H1 (cell line): ENCODE data around the gene SVIL. TPM values are rescaled to one million over a fixed set of nuclear protein-coding genes. Genes with fewer than 3 reads are reported as not detected.

Experiments used
- FOSL1 ChIP-seq: IDR thresholded peaks from 2 replicates; pipeline ENCODE4 v1.6.1; 2011; ENCODE audit warnings: mild to moderate bottlenecking, low read depth, low read length, moderate library complexity; ENCODE audit not compliant: insufficient read depth
- RBBP5 ChIP-seq: IDR thresholded peaks from 2 replicates; pipeline ENCODE4 v1.7.1; 2012; ENCODE audit warnings: low read depth, mild to moderate bottlenecking, inconsistent platforms, low read length, moderate library complexity, borderline replicate concordance
- SUZ12 ChIP-seq: fragments of 200-600 bp; sonication (generic); IDR thresholded peaks from 2 replicates; pipeline ENCODE4 v1.6.1; 2012; ENCODE audit warnings: mild to moderate bottlenecking, inconsistent platforms, low read length, moderate library complexity, mixed read lengths
- TBP ChIP-seq: IDR thresholded peaks from 2 replicates; pipeline ENCODE4 v1.6.1; 2011; ENCODE audit warnings: low read depth, low read length, improper control_type of control experiment
- polyA plus RNA-seq, 7 experiments: library from polyadenylated mRNA; depleted of rRNA in 3 of 7; stranded (reverse) in 5 of 7; unstranded in 2 of 7; fragments of >200 nt in 5 of 7; fragments of 200-250 nt in 2 of 7; gene quantifications; 1 replicate in 5 of 7; 2 replicates in 1 of 7; 4 replicates in 1 of 7; pipeline versions ENCODE4 v1.2.1 to v1.2.3, GENCODE V29; 2011 to 2013; ENCODE audit warnings: missing spikeins in 2 of 7, mixed read lengths in 2 of 7
- total RNA-seq: library from RNA; stranded (reverse); fragmentation: NEBNext Ultra II Directional; extraction: Animal tissue kit (Norgen Biotek cat#: 25700); gene quantifications from 2 replicates; pipeline ENCODE4 v1.2.1, GENCODE V29; 2021

The SVIL gene
- total and polyA plus RNA-seq, 2 of the 8 experiments (the other 6 are each of a cell fraction or from before 2014, with no cell fraction given): 4.7 to 15.4 TPM

DNA sequence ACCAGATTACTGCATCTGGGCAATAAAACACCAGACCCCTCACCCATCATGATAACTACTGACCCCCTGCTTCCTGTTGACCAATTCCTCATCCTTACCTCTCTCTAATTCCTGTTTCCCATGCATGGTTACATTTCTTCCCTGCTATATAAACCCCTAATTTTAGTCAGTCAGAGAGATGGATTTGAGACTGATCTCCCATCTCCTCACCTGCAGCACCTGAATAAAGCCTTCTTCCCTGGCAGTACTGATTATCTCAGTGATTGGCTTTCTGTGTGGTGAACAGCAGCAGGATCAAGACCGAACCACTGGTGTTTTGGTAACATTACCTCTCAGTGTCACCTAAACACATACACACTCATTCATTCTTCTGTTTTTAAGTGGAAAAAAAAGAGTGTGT is 41.2 kb upstream of the SVIL start (continued):
- no peak for TF ChIP-seq FOSL1
- no peak for TF ChIP-seq RBBP5
- TF ChIP-seq TBP: no peak
- no peak for TF ChIP-seq SUZ12
